A673 (cell line): ENCODE results near the gene ALOXE3. TPM values are rescaled to one million over a fixed set of nuclear protein-coding genes. Genes with fewer than 3 reads are reported as not detected.

ENCODE experiments used
- BruUV-seq: library from RNA; stranded (reverse); fragments of 400-500 nt; replicated peaks from 2 replicates; lab custom pipeline; 2021; lab: Mats Ljungman, UMichigan
- CTCF ChIA-PET: fragments of 300-600 bp; sonication (Branson Sonifier 250); formaldehyde crosslinking; loops from one replicate; lab custom pipeline; 2022; ENCODE audit warnings: antibody characterized with exemption; lab: Charles Lee
- POLR2A ChIA-PET: fragments of 300-600 bp; sonication (Branson Sonifier 250); formaldehyde crosslinking; loops from one replicate; lab custom pipeline; 2022; ENCODE audit warnings: antibody characterized with exemption; ENCODE audit not compliant: low non-redundant PET; lab: Charles Lee
- DNase-seq: peaks from one replicate; pipeline ENCODE4 v3.0.0-alpha.2; 2015; ENCODE audit warnings: low spot score
- H3K27ac ChIP-seq: fragments of 200-600 bp; sonication (generic); 2 replicates; pipeline ENCODE4 v1.5.1; 2016; ENCODE audit warnings: mixed run types, low read depth, mild to moderate bottlenecking, mixed read lengths, antibody characterized with exemption, low read length; ENCODE audit not compliant: poor library complexity, severe bottlenecking
- H3K27me3 ChIP-seq: fragments of 200-600 bp; sonication (generic); replicated peaks from 2 replicates; pipeline ENCODE4 v1.6.1; 2017; ENCODE audit warnings: mixed run types, low read depth, mild to moderate bottlenecking, mixed read lengths, antibody characterized with exemption, low read length; ENCODE audit not compliant: insufficient read depth, poor library complexity
- H3K36me3 ChIP-seq: fragments of 200-600 bp; sonication (generic); 2 replicates; pipeline ENCODE4 v1.6.1; 2016; ENCODE audit warnings: mixed run types, mild to moderate bottlenecking, mixed read lengths, antibody characterized with exemption, low read length; ENCODE audit not compliant: insufficient read depth, poor library complexity, severe bottlenecking
- H3K4me1 ChIP-seq: fragments of 200-600 bp; sonication (generic); 2 replicates; pipeline ENCODE4 v1.6.1; 2017; ENCODE audit warnings: mixed run types, mild to moderate bottlenecking, mixed read lengths, antibody characterized with exemption, low read length; ENCODE audit not compliant: insufficient read depth, poor library complexity, severe bottlenecking
- H3K4me3 ChIP-seq: fragments of 200-600 bp; sonication (generic); 2 replicates; pipeline ENCODE4 v1.5.1; 2016; ENCODE audit warnings: low read depth, mixed run types, mild to moderate bottlenecking, mixed read lengths, low read length; ENCODE audit not compliant: poor library complexity, severe bottlenecking
- H3K9me3 ChIP-seq: fragments of 200-600 bp; sonication (generic); 2 replicates; pipeline ENCODE4 v1.6.1; 2016; ENCODE audit warnings: mixed run types, low read depth, mild to moderate bottlenecking, mixed read lengths, antibody characterized with exemption, low read length; ENCODE audit not compliant: poor library complexity, severe bottlenecking
- CTCF ChIP-seq: fragments of 300-800, 200-600 bp; sonication (generic); conservative IDR thresholded peaks from 2 replicates; pipeline ENCODE4 v1.5.1; 2017; ENCODE audit warnings: low read depth, mild to moderate bottlenecking, antibody characterized with exemption, low read length, moderate library complexity, mixed read lengths
- EZH2 ChIP-seq: fragments of 200-600 bp; sonication (generic); IDR thresholded peaks from 2 replicates; pipeline ENCODE4 v1.6.1; 2017; ENCODE audit warnings: borderline replicate concordance, low read depth, mild to moderate bottlenecking, mixed read lengths, antibody characterized with exemption, low read length; ENCODE audit not compliant: poor library complexity, severe bottlenecking
- intact Hi-C: fragments of 100-400 bp; cut with micrococcal nuclease; formaldehyde crosslinking; loops from one replicate; pipeline ENCODE4 v1.10.0; 2022; ENCODE audit not compliant: unreplicated experiment
- total RNA-seq: library from RNA; stranded (reverse); gene quantifications from 2 replicates; pipeline ENCODE4 v1.2.3, GENCODE V29; 2021

The ALOXE3 gene
- total RNA-seq, 1 experiment from 2014 or later: not detected

GRCh38 chr17:8147141-8147804 lies 29.0 kb upstream of the ALOXE3 start:
- TF ChIP-seq EZH2: no peak
- no peak for TF ChIP-seq CTCF
- Histone ChIP-seq H3K27me3 (no peaks in the 10 kb centered on the region), H3K36me3 (peaks cover 68% of the 10 kb centered on the region), H3K4me1 (peaks cover 7% of the 10 kb centered on the region), H3K9me3 (no peaks in the 10 kb centered on the region), H3K27ac (no peak overlapping the region), H3K4me3 (no peak overlapping the region)
- POLR2A ChIA-PET: no interaction called here
- DNase-seq: no peak
- BruUV-seq: no TSS peak
- CTCF ChIA-PET: no interaction called here
- intact Hi-C loops: no loop called here

- no TSS peak for BruUV-seq
- DNase-seq: no peak
- peaks cover 6% of the 10 kb centered on the region for H3K4me1 ChIP-seq
- no peak overlapping the region for H3K27ac ChIP-seq
- ChIA-PET CTCF (no interaction called here), POLR2A (no interaction called here)
- intact Hi-C loops: no loop called here
- no peaks in the 10 kb centered on the region for H3K9me3 ChIP-seq
- TF ChIP-seq EZH2: no peak
- no peak for TF ChIP-seq CTCF
- H3K4me3 ChIP-seq: no peak overlapping the region
- peaks cover 70% of the 10 kb centered on the region for H3K36me3 ChIP-seq
- H3K27me3 ChIP-seq: no peaks in the 10 kb centered on the region
These were observed 28.2 kb upstream of the ALOXE3 start for GRCh38 chr17:8146381-8147140.

GRCh38 chr17:8145811-8146210 lies 27.5 kb upstream of the ALOXE3 start:
- CTCF ChIA-PET: no interaction called here
- no TSS peak for BruUV-seq
- DNase-seq: no peak

More at GRCh38 chr17:8145811-8146210, 27.5 kb upstream of the ALOXE3 start:
- H3K27me3 ChIP-seq: no peaks in the 10 kb centered on the region
- no peak overlapping the region for H3K27ac ChIP-seq
- H3K4me1 ChIP-seq: peaks cover 4% of the 10 kb centered on the region
- POLR2A ChIA-PET: no interaction called here
- no peak overlapping the region for H3K4me3 ChIP-seq
- no peak for TF ChIP-seq EZH2
- TF ChIP-seq CTCF: no peak
- H3K36me3 ChIP-seq: peaks cover 78% of the 10 kb centered on the region
- intact Hi-C loops: no loop called here
- no peaks in the 10 kb centered on the region for H3K9me3 ChIP-seq
